GM23338 (cell line): ENCODE results near the gene FGFRL1.

Source experiments
- CREB1 ChIP-seq: fragments of 250-450 bp; sonication (Bioruptor Pico); IDR thresholded peaks from 2 replicates; pipeline ENCODE4 v1.5.0; 2020; ENCODE audit warnings: low read depth, mild to moderate bottlenecking, moderate library complexity
- POLR2AphosphoS5 ChIP-seq: IDR thresholded peaks from 2 replicates; pipeline ENCODE4 v1.6.1; 2016; ENCODE audit warnings: antibody characterized with exemption, low read depth
- TF ChIP-seq, protein P1 (sequence below): IDR thresholded peaks from one replicate; pipeline ENCODE4 v1.6.1; 2018; ENCODE audit warnings: antibody characterized with exemption; ENCODE audit not compliant: unreplicated experiment
- TF ChIP-seq, protein P2 (sequence below), 2 experiments: fragments of 200-600 bp in 1 of 2; sonication (generic) in 1 of 2; conservative IDR thresholded peaks; 2 replicates each; pipeline versions ENCODE4 v1.5.1 to v1.6.1; 2016 to 2017; ENCODE audit warnings: antibody characterized with exemption in 2 of 2, low read depth in 2 of 2, mild to moderate bottlenecking in 2 of 2, moderate library complexity in 1 of 2

DNA sequence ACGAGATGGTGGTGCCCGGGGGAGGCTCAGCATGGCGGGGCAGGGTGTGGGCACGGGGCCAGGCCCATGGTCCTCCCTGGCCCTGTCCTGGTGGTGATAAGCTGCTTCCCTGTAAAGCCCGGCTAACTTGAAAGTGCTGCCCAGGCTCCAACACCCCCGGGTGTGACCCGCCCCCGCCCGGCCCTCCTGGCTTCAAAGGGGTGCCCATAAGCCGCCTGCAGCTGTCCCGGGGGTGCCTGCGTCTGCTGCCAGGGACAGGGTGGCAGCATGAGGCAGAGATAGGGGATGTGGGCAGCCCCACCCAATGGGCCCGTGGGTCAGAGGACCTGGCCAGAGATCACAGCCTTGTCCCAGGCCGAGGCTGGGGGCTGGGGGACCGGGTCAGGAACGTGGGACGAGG, 18.1 kb downstream of the FGFRL1 start:
- TF ChIP-seq POLR2AphosphoS5 (no peak), CREB1 (CRISPR knock-in tag) (no peak)
- TF ChIP-seq, protein P1, sequence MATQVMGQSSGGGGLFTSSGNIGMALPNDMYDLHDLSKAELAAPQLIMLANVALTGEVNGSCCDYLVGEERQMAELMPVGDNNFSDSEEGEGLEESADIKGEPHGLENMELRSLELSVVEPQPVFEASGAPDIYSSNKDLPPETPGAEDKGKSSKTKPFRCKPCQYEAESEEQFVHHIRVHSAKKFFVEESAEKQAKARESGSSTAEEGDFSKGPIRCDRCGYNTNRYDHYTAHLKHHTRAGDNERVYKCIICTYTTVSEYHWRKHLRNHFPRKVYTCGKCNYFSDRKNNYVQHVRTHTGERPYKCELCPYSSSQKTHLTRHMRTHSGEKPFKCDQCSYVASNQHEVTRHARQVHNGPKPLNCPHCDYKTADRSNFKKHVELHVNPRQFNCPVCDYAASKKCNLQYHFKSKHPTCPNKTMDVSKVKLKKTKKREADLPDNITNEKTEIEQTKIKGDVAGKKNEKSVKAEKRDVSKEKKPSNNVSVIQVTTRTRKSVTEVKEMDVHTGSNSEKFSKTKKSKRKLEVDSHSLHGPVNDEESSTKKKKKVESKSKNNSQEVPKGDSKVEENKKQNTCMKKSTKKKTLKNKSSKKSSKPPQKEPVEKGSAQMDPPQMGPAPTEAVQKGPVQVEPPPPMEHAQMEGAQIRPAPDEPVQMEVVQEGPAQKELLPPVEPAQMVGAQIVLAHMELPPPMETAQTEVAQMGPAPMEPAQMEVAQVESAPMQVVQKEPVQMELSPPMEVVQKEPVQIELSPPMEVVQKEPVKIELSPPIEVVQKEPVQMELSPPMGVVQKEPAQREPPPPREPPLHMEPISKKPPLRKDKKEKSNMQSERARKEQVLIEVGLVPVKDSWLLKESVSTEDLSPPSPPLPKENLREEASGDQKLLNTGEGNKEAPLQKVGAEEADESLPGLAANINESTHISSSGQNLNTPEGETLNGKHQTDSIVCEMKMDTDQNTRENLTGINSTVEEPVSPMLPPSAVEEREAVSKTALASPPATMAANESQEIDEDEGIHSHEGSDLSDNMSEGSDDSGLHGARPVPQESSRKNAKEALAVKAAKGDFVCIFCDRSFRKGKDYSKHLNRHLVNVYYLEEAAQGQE: no peak
- TF ChIP-seq, protein P2, sequence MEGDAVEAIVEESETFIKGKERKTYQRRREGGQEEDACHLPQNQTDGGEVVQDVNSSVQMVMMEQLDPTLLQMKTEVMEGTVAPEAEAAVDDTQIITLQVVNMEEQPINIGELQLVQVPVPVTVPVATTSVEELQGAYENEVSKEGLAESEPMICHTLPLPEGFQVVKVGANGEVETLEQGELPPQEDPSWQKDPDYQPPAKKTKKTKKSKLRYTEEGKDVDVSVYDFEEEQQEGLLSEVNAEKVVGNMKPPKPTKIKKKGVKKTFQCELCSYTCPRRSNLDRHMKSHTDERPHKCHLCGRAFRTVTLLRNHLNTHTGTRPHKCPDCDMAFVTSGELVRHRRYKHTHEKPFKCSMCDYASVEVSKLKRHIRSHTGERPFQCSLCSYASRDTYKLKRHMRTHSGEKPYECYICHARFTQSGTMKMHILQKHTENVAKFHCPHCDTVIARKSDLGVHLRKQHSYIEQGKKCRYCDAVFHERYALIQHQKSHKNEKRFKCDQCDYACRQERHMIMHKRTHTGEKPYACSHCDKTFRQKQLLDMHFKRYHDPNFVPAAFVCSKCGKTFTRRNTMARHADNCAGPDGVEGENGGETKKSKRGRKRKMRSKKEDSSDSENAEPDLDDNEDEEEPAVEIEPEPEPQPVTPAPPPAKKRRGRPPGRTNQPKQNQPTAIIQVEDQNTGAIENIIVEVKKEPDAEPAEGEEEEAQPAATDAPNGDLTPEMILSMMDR (conservative IDR thresholded peaks at IDR 0.05; ENCODE audit: low read depth in 2 of 2): no peak
